HG03457 (cell line): ENCODE data around the gene CX3CL1.

Experiments
- ATAC-seq: cut with Tn5 transposase; IDR thresholded peaks from one replicate; pipeline ENCODE4 v1.9.1; 2021; ENCODE audit warnings: moderate number of reproducible peaks; ENCODE audit not compliant: unreplicated experiment

CX3CL1 gene

GRCh38 chr16:57432989-57433388 lies 60.7 kb downstream of the CX3CL1 start:
- no peak for ATAC-seq

GRCh38 chr16:57434003-57434402 lies 61.7 kb downstream of the CX3CL1 start:
- no peak for ATAC-seq
